Endodermal cell (in vitro differentiated cells): ENCODE results near the gene RNF181. TPM values are rescaled to one million over a fixed set of nuclear protein-coding genes. Genes with fewer than 3 reads are reported as not detected.

Source experiments
- DNase-seq: peaks from one replicate; pipeline ENCODE4 v3.0.0-alpha.2; 2017
- H3K27ac ChIP-seq: 2 replicates; pipeline ENCODE4 v1.5.1; 2013; ENCODE audit warnings: mild to moderate bottlenecking, low read depth, low read length, moderate library complexity
- H3K27me3 ChIP-seq: 2 replicates; pipeline ENCODE4 v1.6.1; 2013; ENCODE audit warnings: mild to moderate bottlenecking, low read length, moderate library complexity; ENCODE audit not compliant: insufficient read depth, control insufficient read depth, poor library complexity, severe bottlenecking
- H3K36me3 ChIP-seq: 2 replicates; pipeline ENCODE4 v1.7.0; 2013; ENCODE audit warnings: mild to moderate bottlenecking, low read length, moderate library complexity; ENCODE audit not compliant: control insufficient read depth, insufficient read depth
- H3K4me1 ChIP-seq: one replicate; pipeline ENCODE4 v1.7.0; 2013; ENCODE audit warnings: low read length; ENCODE audit not compliant: control insufficient read depth, insufficient read depth
- H3K4me3 ChIP-seq: 2 replicates; pipeline ENCODE4 v1.5.1; 2013; ENCODE audit warnings: mild to moderate bottlenecking, low read length, moderate library complexity
- H3K9ac ChIP-seq: 2 replicates; pipeline ENCODE4 v1.6.1; 2013; ENCODE audit warnings: mild to moderate bottlenecking, low read length, moderate library complexity; ENCODE audit not compliant: poor library complexity, severe bottlenecking; ENCODE audit errors: extremely low read depth
- H3K9me3 ChIP-seq: 2 replicates; pipeline ENCODE4 v1.6.1; 2013; ENCODE audit warnings: mild to moderate bottlenecking, low read length, moderate library complexity; ENCODE audit not compliant: control insufficient read depth
- H3K27ac Mint-ChIP-seq: 2 replicates; pipeline ENCODE4 v1.8.0; 2020; ENCODE audit warnings: mixed read lengths
- H3K27me3 Mint-ChIP-seq: 2 replicates; pipeline ENCODE4 v1.8.0; 2021; ENCODE audit warnings: mild to moderate bottlenecking, mixed read lengths; ENCODE audit not compliant: insufficient read depth
- H3K36me3 Mint-ChIP-seq: 2 replicates; pipeline ENCODE4 v1.8.0; 2020; ENCODE audit warnings: low read depth, mixed read lengths
- H3K4me1 Mint-ChIP-seq: 2 replicates; pipeline ENCODE4 v1.8.0; 2020; ENCODE audit warnings: mixed read lengths
- H3K4me3 Mint-ChIP-seq: 2 replicates; pipeline ENCODE4 v1.8.0; 2020; ENCODE audit warnings: mild to moderate bottlenecking, moderate library complexity, mixed read lengths
- H3K9me3 Mint-ChIP-seq: 2 replicates; pipeline ENCODE4 v1.8.0; 2020; ENCODE audit warnings: mild to moderate bottlenecking, mixed read lengths
- WGBS, 2 experiments: methylation state at CpG; one replicate each; pipeline versions ENCODE4 v1.1.5 to v1.1.7; 2013; ENCODE audit warnings: missing lambda C conversion rate in 2 of 2, mixed read lengths in 1 of 2; ENCODE audit not compliant: insufficient coverage in 1 of 2, insufficient read length in 1 of 2; 5-methylcytosine and 5-hydroxymethylcytosine counted together
- long read RNA-seq, 4 experiments: library from polyadenylated mRNA in 2 of 4; library from RNA in 1 of 4; library from capped mRNA in 1 of 4; stranded (forward) in 3 of 4; unstranded in 1 of 4; transcript quantifications; one replicate each; pipeline ENCODE4 v2.0.0, GENCODE V29; 2020 to 2021; ENCODE audit warnings: inconsistent platforms in 1 of 4
- polyA plus RNA-seq, 2 experiments: library from polyadenylated mRNA; stranded (reverse); fragments of 50-300 nt; gene quantifications; one replicate each; pipeline ENCODE4 v1.2.3, GENCODE V29; 2013
- total RNA-seq, 2 donors: library from RNA; stranded (reverse); fragmentation: NEBNext Ultra II Directional in 1 of 2; extraction: Animal tissue kit (Norgen Biotek cat#: 25700) in 1 of 2; gene quantifications; 2 replicates in 1 of 2; 3 replicates in 1 of 2; pipeline ENCODE4 v1.2.1, GENCODE V29; 2021
- TF ChIP-seq, protein P1 (sequence below): fragments of 200-600 bp; sonication (generic); conservative IDR thresholded peaks from 2 replicates; pipeline ENCODE4 v1.5.0; 2021; ENCODE audit warnings: antibody characterized with exemption, mild to moderate bottlenecking

The RNF181 gene, protein sequence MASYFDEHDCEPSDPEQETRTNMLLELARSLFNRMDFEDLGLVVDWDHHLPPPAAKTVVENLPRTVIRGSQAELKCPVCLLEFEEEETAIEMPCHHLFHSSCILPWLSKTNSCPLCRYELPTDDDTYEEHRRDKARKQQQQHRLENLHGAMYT
- 100 to 1,000 TPM; 113 to 118 TPM for total RNA-seq
- 117 TPM for polyA plus RNA-seq (2013, experiment 1 of 2)
- polyA plus RNA-seq (2013, experiment 2 of 2), result 122 TPM
- long read RNA-seq, experiment 1, transcript RNF181-201 (5 exons, 569 nt), result major isoform, 32 of 42 reads
- long read RNA-seq, experiment 1, partial matches to known transcripts, result 1 of 42 reads
- long read RNA-seq, experiment 1, other reads (novel, unspliced or antisense), result 7 of 42 reads
- long read RNA-seq, experiment 2, transcript RNF181-201 (5 exons, 569 nt), result major isoform, 75 of 93 reads
- long read RNA-seq, experiment 2, partial matches to known transcripts, result 1 of 93 reads
- long read RNA-seq, experiment 2, other reads (novel, unspliced or antisense), result 16 of 93 reads
- long read RNA-seq, experiment 3, transcript RNF181-201 (5 exons, 569 nt), result major isoform, 24 of 39 reads
- long read RNA-seq, experiment 3, partial matches to known transcripts, result 0 of 39 reads
- long read RNA-seq, experiment 3, other reads (novel, unspliced or antisense), result 11 of 39 reads
- long read RNA-seq, experiment 4, transcript RNF181-201 (5 exons, 569 nt), result major isoform, 6 of 12 reads
- long read RNA-seq, experiment 4, partial matches to known transcripts, result 1 of 12 reads
- long read RNA-seq, experiment 4, other reads (novel, unspliced or antisense), result 3 of 12 reads

- Mint-ChIP-seq H3K27me3 (no peaks in the 10 kb centered on the region), H3K36me3 (peaks cover 26% of the 10 kb centered on the region), H3K4me1 (peaks cover 26% of the 10 kb centered on the region), H3K4me3 (peak within 1 kb of the TSS; percentile 99), H3K9me3 (no peaks in the 10 kb centered on the region), H3K27ac (peak within 1 kb of the TSS; percentile 95)
- Histone ChIP-seq H3K36me3 (peaks cover 30% of the 10 kb centered on the region), H3K4me3 (peak within 1 kb of the TSS; percentile 91), H3K27ac (peak within 1 kb of the TSS; percentile 65), H3K27me3 (no peaks in the 10 kb centered on the region), H3K4me1 (peaks cover 8% of the 10 kb centered on the region), H3K9ac (peak within 1 kb of the TSS; percentile 75), H3K9me3 (no peaks in the 10 kb centered on the region)
- 0% methylated on average over 40 to 47 of the region's 47 CpGs for WGBS, 2 experiments
- TF ChIP-seq, protein P1, sequence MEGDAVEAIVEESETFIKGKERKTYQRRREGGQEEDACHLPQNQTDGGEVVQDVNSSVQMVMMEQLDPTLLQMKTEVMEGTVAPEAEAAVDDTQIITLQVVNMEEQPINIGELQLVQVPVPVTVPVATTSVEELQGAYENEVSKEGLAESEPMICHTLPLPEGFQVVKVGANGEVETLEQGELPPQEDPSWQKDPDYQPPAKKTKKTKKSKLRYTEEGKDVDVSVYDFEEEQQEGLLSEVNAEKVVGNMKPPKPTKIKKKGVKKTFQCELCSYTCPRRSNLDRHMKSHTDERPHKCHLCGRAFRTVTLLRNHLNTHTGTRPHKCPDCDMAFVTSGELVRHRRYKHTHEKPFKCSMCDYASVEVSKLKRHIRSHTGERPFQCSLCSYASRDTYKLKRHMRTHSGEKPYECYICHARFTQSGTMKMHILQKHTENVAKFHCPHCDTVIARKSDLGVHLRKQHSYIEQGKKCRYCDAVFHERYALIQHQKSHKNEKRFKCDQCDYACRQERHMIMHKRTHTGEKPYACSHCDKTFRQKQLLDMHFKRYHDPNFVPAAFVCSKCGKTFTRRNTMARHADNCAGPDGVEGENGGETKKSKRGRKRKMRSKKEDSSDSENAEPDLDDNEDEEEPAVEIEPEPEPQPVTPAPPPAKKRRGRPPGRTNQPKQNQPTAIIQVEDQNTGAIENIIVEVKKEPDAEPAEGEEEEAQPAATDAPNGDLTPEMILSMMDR, result no peak
- DNase-seq, result peak; percentile 99
Measured at GRCh38 chr2:85595301-85596025, at the start of gene RNF181. TSS of gene RNF181 (plus strand) at chr2:85595745. CDS start at chr2:85595764, 19 bp downstream.

DNA sequence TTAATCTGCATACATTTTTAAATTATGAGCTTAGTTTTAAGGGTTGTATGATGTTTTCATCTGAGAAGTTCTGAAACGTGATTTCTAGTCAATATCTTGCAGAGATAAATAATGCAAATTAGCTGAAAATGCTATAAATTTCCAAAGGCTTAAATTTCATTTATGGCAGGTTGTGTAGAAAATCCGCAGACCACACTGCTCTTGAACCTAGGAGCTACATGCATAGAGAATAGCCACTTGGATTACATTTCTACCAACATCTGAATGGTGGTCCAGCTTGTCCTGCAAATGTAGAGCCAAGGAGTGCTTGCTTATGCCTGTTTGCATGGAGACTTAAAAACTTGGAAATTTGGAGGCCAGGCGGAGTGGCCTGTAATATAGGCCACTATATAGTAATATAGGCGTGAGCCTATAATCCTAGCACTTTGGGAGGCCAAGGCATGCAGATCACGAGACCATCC is 49.7 kb upstream of the RNF181 start:
- Mint-ChIP-seq H3K27me3 (no peaks in the 10 kb centered on the region), H3K4me1 (peaks cover 30% of the 10 kb centered on the region), H3K36me3 (peaks cover 80% of the 10 kb centered on the region), H3K9me3 (no peaks in the 10 kb centered on the region), H3K27ac (no peak overlapping the region), H3K4me3 (no peak overlapping the region)
- no peak for DNase-seq
- no peak overlapping the region for H3K27ac ChIP-seq
- H3K9me3 ChIP-seq, result no peaks in the 10 kb centered on the region
- WGBS, 2 experiments, result 78 to 89% methylated on average over 4 to 5 of the region's 5 CpGs
- peaks cover 15% of the 10 kb centered on the region for H3K4me1 ChIP-seq
- H3K27me3 ChIP-seq, result no peaks in the 10 kb centered on the region
- H3K4me3 ChIP-seq, result no peak overlapping the region
- H3K9ac ChIP-seq, result no peak overlapping the region
- peaks cover 87% of the 10 kb centered on the region for H3K36me3 ChIP-seq
- TF ChIP-seq, protein P1, result no peak
